SK-N-DZ (cell line): ENCODE data around the gene TTYH3.

Experiments used
- DNase-seq: peaks from one replicate; pipeline ENCODE4 v3.0.0-alpha.2; 2015; ENCODE audit warnings: low spot score

Gene TTYH3

DNA sequence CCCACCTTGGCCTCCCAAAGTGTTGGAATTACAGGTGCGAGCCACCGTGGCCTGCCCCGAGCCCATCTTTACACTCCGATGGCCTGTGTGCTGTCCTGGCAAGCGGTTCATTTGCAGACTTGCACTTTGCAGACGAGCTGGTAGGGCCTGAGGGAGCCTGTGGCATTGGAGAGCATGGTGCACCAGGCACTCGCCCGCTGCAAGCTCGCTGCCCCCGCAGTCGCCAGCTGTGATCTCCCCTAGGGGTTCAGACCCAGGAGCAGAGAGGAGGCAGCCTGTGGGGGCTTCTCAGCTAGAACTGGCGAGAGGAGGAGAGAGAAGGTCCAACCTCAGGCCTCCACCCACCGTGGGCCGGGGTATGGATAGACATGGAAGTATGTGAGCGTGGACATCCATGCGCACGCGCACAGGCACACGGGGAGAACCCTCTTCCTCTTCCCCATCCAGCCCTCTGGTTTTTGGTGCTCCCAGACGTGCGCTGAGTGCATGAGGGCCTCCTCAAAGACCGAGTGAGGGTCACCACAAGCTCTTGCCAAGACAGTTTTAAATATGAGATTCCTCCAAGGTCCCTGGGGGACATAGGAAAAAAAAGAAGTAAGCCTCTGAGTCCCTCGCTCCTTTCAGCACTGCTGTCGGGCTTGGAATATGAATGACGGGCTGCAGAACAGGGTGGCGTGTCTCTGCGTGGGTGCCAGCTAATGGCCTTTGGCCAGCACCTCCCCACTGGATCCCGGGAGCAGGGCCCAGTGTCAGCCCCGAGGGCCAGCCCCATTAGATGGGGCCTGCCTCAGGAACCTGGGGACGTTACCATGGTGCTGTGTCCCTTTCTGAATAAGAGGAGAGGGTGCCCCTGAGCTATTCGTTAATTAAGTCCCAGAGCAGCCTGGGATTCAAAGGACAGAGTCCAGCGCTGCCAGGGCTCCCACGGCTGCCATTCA lies 15.1 kb upstream of the TTYH3 start:
- no peak for DNase-seq

DNA sequence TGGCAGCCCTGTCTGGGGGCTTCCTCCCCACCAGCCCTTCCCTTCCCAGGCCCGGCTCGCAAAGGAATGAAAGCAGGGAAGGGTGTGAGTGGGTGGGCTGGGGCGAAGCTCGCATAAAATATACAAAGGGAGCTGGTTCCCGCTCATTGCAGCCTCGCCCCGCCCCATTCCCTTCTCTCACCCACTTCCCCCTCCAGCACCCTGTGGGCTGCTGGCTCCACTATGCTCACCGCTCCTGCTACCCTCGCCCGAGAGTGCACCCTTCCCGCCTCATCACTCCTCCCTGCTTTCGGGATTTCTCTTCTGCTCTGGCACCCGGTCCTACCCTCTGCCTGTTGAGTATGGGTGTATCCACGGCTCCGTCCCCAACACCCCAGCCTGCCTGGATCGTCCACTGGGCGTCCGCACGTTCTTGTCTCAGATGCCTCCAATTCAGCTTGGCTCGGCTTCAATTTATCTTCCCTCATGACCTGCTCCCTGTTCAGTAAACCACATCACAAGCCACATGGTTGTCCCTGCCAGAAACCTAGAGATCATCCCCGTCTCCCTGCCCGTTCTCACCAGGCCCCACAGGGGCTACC lies 14.4 kb upstream of the TTYH3 start:
- DNase-seq = no peak

DNA sequence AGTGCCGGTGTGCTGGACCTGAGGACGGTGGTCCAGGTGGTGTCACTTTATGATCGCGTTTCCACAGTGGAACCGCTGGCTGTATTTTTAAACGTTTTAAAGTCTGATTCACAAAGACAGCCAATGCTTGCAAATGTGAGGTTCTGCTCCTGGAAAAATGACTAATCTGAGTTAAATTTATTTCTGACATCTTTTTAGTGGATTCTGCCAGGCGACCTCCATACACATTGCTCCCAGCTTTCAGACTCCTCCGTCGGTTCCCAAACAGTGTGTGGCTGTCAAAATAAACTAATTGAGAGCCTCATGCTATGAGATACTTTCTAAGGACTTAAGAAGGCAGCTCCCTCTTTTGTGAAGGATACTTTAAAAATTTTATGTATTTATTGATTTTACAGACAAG lies 12.7 kb upstream of the TTYH3 start:
- no peak for DNase-seq

DNA sequence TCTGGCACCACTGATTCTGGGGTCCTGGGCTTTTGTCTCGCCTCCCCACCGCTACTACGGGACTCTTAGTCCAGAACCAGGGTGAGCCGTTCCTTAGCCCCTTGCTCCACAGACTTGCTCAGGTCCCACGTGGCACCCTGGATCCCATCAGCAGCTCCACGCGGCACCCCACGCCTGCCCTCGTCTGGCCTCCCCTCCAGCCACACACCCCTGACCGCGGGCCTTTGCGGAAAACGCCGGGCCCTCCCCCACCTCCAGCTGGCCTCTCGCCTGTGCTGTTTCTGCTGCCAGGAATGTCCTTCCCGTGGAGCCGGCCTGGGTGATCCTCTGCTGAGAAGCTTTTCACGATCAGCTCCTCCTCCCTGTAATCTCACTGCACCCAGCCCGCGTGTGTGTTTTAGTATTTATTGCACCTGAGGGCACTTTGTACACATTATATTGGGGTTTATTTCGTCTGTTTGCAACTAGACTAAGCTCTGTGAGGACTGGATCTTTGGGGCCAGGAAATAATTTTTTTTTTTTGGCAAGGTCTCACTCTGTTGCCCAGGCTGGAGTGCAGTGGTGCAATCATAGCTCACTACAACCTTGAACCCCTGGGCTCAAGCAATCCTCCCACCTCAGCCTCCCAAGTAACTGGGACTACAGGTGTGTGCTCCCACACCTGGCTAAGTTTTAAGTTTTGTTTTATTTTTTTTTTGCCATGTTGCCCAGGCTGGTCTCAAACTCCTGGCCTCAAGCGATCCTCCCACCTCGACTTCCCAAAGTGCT lies 10.5 kb upstream of the TTYH3 start:
- no peak for DNase-seq

DNA sequence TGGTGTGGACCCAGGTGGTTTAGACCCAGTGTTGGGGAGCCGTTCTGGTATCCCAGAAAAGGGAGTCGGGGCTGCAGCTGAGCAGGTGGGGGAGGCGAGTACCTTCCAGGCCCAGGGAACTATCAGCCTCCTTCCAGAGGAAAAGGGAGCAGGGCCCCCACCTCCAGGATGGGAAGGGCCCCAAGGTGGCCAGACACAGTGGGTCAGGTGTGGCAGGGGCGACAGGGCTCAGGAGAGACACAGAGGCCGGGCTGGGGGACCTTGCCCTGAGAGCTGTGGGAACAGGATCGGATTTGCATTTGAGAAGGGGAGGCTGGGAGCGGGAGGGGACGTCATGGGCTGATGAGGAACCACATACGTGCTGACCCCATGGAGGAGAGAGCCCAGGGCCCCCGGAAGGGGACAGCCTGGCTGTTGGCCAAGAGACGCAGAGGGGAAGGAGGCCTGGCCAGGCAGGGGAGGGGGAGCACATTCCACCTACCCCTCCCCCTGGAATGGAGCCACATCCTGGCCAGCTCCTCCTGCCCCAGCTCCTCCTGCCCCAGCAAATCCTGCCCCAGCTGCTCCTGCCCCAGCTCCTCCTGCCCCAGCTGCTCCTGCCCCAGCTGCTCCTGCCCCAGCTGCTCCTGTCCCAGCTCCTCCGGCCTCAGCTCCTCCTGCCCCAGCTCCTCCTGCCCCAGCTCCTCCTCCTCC lies 9.7 kb upstream of the TTYH3 start:
- peak; percentile 75 for DNase-seq

DNA sequence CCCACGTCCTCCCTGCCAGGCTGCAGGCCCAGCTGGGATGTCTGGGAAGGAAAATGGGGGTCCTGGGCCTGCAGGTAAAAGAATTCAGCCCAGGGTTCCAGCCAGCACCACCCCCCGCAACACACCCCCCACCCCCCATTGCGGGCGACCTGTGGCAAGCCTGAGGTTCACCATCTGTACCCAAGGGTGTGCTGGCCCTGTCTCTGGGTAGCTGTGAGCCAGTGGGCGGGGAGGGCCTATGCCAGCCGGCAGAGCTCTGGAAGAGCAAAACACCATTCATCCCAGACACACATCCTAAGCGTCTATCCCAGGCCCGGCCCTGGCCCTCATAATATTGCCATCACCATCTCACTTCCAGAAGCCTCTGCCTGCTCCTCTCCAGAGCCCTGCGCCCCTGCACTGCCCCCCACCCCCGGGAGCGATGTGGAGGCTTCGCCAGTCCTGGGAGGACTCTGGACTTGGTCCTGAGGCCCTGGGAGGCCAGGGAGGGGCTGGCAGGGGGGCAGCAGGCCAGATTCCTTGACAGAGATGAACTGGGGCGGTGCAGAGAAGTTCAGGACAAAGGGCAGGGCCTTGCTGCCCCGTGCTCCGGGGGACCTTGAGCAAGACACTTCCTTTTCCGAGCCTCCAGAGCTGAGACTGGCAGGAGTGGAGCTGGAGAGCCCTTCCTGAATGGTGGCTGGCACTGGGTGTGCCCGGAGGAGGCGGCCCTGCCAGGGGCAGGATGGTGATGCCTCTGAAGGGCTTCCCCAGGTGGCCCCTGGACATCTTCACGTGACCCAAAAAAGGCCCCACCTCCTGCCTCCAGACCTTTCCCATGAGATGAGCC lies 8.7 kb upstream of the TTYH3 start:
- DNase-seq = no peak

DNA sequence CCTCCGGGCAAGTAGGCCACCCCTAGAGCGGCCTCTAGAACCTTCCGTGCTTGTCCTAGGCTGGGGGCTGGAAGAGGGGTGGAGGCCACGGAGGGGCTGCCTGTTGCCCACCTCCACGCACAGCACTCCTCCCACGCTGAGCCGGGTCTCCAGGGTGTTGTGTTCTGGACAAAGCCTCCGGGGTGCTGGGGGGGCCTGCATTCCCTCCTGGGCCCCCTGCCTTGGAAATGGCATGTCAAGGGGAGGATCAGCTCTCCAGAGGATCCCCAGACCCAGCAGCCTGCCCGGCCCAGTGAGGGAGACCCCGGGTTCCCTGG lies 8.1 kb upstream of the TTYH3 start:
- DNase-seq = no peak

DNA sequence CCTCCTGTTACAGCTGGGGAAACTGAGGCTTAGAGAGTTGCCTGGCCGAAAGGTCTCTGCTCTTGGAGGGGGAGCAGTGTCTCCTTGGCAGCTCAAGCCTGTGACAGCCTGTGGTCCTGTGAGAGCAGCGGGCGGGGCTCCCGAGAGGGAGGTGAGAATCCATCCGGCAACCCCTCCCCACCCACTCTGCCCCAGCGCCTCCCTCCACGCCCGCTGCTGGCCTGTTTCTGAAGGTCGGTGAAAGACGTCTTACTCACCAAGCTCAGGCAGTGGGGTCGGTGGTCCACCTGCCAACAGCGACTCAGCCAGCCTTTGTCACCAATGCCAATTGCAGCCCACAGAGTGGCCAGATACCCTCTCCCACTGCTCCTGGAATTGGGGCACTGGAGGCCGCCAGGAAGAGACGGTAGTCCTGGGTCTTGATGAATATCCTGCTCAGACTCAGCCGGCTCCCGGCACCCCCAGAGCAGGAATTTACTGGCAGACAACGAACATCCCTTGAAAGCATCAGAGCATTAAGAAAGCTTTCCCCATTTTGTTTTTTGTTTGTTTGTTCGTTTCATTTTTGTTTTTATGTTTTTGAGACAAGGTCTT lies 7.4 kb upstream of the TTYH3 start:
- no peak for DNase-seq

DNA sequence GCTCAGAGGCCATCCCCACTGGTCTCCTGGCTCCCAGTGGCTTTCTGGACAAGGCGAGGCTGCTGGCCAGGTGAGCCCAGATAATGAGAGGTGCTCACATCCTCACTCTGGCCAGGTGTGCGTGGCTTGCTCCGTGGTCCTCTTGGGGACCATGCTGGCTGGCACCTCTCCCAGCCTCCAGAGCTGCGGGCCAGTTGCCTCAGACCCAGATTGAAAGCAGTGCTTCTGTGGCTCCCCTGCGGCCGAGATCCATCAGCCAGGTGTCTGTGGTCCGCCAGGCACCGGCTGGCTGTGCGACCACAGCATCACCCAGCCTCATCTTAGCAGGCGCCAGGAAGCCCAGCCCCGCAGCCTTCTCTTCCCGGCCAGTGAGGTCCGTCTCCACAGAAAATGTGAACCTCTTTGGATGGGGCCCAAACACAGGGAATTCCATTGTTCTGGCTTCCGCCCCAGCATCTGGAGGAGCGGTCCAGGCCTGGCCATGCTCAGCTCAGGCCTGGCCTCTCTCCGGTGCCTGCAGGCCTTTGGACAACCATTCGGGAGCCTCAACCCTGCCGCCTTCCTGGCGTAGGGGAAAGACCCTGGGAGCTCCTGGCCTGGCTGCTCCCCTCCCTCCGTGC lies 5.2 kb upstream of the TTYH3 start:
- DNase-seq = no peak

DNA sequence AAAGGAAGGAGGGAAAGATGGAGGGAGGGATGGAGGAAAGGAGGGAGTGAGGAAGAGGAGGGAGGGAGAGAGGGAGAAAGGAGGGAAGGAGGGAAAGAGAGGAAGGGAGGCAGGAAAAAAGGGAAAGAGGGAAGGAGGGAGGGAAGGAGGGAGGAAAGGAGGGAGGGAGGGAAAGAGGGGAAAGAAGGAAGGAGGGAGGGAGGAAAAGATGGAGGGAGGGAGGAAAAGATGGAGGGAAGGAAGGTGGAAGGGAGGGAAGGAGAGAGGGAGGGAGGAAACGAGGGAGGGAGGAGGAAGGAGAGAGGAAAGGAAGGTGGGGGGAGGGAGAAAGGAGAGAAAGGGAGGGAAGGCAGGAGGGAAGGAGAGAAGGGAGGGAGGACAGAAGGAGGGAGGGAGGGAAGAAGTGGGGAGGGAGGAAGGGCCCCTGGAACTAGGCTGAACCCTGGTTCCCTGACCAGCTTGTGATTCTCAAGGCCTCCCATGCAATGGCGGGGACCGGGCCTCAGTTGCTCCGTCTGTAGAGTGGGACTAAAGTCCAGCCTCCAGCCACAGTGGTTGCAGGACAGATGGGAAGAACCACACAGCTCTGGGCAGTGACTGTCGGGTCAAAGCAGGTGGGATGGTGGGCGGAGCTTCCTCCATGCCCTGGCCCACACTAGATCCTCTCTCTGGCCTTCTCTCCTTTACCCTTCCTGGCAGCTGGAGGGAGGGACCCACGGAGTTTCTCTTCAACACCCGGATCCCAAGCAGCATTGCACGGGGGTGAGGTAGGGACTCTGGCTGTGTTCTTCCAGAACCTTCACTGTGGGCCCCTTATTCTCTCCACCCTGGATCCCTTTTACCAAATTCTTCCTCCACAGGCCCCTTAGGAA lies 4.3 kb upstream of the TTYH3 start:
- no peak for DNase-seq

DNA sequence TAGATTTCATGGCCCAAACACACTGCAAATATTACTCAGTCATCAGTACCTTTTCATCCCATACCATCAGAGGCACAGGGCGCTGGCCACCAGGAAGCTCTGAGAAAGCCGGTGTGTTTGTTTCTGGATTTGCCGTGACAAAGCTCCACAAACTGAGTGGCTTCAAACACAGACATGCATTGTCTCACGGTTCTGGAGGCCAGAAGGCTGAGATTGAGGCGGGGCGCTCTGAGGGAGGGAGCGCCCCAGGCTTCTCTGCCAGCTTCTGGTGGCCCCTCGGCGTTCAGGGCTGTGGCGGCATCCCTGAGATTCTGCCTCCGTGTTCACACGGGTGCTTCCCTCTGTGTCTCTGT lies 3.7 kb upstream of the TTYH3 start:
- no peak for DNase-seq

DNA sequence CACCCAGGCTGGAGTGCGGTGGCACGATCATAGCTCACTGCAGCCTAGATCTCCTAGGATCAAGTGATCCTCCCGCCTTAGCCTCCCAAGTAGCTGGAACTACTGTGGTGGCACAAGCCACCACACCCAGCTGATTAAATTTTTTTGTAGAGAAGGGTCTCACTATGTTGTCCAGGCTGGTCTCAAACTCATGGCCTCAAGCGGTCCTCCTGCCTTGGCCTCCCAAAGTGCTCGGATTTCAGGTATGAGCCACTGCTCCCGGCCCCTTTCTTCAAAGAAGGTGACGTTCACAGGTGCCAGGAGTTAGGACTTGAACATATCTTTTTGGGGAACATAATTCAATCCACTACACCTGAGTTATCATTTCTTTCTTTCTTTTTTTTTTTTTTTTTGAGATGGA lies 2.9 kb upstream of the TTYH3 start:
- DNase-seq = no peak

DNA sequence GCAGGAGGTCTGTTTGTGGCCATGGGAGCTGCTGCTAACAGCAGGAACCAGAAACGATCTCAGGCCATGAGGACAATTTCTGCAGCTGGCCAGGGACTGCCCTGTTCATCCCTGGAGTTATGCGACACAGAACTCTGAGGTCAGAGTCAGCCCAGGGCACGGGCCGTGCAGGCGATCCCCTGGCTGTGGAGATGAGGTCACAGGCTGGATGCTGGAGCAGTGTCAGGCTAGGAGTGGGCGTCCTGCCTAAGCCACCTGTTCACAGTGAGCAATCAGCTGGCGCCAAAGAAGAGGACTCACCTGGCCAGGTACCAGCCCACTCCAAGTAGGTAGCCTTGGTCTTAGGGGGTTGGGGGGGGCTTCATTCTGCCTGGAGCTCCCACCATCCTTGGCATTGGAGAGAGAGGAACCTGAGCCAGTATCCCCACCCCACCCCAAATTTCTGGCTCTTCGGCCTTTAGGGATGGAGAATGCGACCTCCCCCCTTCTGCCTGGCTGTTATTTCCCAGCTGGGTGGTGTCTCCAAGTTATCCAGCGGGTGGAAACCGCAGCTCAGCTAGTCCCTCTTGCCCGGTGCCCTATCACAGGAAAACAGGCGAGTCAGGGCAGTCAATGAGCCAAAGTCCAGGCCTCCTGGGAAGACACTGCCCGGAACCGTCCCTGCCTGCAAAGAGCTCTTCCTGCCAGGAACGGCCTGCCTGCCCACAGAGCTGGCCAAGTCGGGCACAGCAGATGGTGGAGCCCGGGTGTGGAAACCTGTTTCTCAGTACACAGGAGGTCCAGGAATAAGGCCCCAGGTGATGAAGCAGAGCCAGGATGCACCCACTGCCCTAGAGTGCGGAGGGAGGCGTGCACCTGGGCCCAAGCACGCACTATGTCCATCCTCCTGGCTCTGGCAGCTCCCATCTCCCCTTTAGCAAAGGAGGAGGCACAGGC lies 1.8 kb upstream of the TTYH3 start:
- DNase-seq = no peak

DNA sequence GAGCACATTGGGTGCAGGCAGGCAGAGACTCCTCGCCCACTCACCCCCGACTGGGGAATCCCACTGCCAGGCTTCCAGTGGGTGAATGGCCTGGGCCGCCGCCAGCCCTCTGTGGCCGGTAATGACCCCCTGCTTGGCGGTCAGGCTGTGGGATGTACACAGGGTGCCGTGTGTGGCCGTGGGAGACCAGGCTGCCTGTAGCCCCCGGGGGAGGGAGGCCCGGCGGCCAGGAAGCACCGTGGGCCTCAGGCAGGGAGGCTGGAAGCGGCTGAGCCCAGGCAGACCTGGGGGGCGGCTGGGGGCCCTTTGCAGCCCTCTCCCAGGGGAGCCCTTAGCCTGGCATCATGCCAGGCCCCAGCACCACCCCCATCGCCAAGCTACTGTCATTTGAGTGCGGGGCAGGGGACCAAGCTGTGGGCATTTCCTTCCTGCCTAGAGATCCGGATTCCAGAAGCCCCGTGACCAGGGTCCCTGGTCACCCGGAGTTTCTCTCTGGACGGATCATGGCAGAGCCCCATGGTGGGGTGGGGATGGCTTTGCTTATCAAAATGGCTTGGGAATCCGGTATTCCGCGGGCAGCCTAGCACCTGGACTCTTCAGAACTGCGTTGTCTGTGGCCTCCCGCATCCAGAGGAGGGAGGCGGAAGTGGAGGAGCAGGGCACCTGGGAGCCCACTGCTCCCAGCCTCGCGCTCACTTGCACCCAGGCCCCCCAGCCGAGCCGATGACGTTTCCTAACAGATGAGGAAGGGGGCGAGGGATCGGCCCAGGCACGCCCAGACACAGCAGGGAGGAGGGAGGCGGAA lies 1.1 kb downstream of the TTYH3 start:
- no peak for DNase-seq

DNA sequence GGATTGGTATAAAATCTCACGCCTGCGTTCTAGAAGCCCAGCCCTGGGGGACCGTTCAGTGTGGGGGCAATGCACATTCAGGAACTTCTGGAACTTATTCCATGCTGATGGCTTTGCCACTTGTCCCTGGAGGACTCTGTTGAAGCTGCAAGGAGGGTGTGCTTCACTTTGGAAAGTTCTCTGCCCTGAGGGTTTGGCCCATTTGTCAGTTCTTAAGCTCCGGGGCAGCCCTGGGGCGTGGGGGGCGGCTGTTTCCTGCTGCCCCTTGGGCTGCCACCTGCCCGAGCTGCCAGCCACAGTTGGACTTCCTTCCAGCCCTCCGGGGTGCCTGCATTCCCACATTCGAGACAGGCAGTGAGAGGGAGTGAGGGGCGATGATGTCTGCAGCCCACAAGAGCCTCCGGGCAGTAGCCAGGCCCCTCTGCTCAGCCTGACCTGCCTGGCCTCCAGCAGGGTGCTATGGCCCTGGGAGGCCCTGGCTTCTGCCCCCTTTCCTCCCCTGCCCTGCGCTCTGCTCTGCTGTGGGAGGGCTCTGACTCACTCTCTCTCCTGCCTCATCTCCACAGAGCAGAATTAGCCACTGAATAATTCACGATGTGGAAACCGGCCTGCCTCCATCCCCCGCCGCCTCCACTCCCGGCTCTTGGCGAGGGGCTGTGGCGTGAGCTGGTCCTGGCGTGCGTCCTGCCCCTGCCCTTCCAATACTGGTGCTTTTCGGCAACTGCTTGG lies 1.9 kb downstream of the TTYH3 start:
- no peak for DNase-seq

DNA sequence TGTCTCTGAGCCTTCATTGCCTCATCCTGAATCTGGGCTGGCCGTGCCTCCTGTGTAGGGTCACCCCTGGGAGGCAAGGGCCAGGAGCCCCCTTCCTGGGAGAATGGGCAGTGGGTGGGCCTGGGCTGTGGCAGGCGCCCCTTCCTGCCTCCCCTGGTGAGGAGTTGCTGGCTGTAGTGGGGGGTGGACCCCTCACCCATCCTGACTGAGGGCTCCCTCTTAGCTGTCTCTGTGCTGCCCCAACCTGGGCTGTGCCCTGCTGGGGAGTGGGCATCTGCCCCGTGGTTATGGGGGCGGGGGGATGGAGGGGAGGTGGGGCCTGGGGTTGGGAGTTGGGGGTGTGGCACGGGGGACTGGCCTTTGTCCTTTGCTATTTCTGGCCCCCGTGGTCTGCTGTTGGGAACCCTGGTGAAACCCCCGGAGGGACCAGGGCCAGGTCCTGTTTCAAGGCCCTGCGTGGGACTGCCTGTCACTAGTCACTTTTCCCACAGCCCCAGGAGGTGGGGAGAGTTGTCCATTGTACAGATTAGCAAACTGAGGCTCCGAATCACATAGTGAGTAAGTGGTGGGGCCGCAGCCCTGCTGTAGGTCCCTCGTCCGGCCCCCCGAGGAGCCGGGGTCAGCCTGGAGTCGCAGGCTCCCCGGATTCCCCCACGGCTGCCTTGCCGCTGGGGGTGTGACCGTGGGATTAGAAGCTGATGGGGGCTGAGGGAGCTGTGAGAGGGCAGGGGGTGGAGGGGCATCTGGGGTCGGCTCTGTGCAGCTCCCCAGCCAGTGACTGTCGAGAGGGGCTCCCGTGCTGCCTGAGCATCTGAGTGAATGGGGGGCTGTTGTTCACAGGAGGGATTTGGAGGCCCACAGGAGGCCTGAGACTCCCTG lies 2.7 kb downstream of the TTYH3 start:
- no peak for DNase-seq
